CMK (cell line): ENCODE measurements around the gene BEST3.
"Not testable (repeated sequence)": the region's sequence is repeated elsewhere in the genome, so short reads cannot be mapped to it uniquely, and the experiment has no call there.

ENCODE experiments used
- DNase-seq: peaks from one replicate; pipeline ENCODE4 v3.0.0-alpha.2; 2010; ENCODE audit warnings: low read depth

BEST3 gene

GRCh38 chr12:69688021-69688420, 11.1 kb downstream of the BEST3 start:
- no peak for DNase-seq

- DNase-seq, result no peak
These were observed 11.7 kb downstream of the BEST3 start for GRCh38 chr12:69687390-69687789.

- DNase-seq, result no peak
These were observed 12.4 kb downstream of the BEST3 start for GRCh38 chr12:69686731-69687130.

- DNase-seq, result no peak
These were observed 13.3 kb downstream of the BEST3 start for GRCh38 chr12:69685810-69686209.

- no peak for DNase-seq
These were observed 14.6 kb downstream of the BEST3 start for GRCh38 chr12:69684466-69684865.

- DNase-seq, result no peak
These were observed 16.9 kb downstream of the BEST3 start for GRCh38 chr12:69682110-69682755.

GRCh38 chr12:69679119-69679518, 20.0 kb downstream of the BEST3 start:
- no peak for DNase-seq

GRCh38 chr12:69676257-69677012, 22.7 kb downstream of the BEST3 start:
- DNase-seq, result no peak

- no peak for DNase-seq
These were observed 26.9 kb downstream of the BEST3 start for GRCh38 chr12:69672195-69672594.

- DNase-seq, result no peak
These were observed 27.5 kb downstream of the BEST3 start for GRCh38 chr12:69671597-69671996.

- DNase-seq, result no peak
These were observed 32.3 kb downstream of the BEST3 start for GRCh38 chr12:69666798-69667197.

GRCh38 chr12:69664930-69665377, 34.1 kb downstream of the BEST3 start:
- not testable (repeated sequence) for DNase-seq

GRCh38 chr12:69663726-69664125, 35.4 kb downstream of the BEST3 start:
- no peak for DNase-seq

GRCh38 chr12:69662764-69663163, 36.3 kb downstream of the BEST3 start:
- DNase-seq, result no peak

- no peak for DNase-seq
These were observed 37.7 kb downstream of the BEST3 start for GRCh38 chr12:69661386-69661785.

GRCh38 chr12:69660164-69660863, 38.8 kb downstream of the BEST3 start:
- DNase-seq, result no peak

- DNase-seq, result no peak
These were observed 40.9 kb downstream of the BEST3 start for GRCh38 chr12:69658203-69658602.

GRCh38 chr12:69657376-69658137, 41.5 kb downstream of the BEST3 start:
- DNase-seq, result no peak

- no peak for DNase-seq
These were observed 43.3 kb downstream of the BEST3 start for GRCh38 chr12:69655616-69656340.

- DNase-seq, result no peak
These were observed 45.4 kb downstream of the BEST3 start for GRCh38 chr12:69653703-69654102.

- no peak for DNase-seq
These were observed 47.2 kb downstream of the BEST3 start for GRCh38 chr12:69651922-69652321.

- DNase-seq, result no peak
These were observed 49.6 kb downstream of the BEST3 start for GRCh38 chr12:69649529-69649928.
